Natural killer cell (primary cell): ENCODE data around the gene MMP15. TPM values are rescaled to one million over a fixed set of nuclear protein-coding genes. Genes with fewer than 3 reads are reported as not detected.
"Not testable (repeated sequence)": the region's sequence is repeated elsewhere in the genome, so short reads cannot be mapped to it uniquely, and the experiment has no call there.

ENCODE experiments used
- ATAC-seq, 3 donors: fragments of 150-1000 bp in 2 of 3; fragments of 200-7000 bp in 1 of 3; cut with Tn5 transposase; 1 replicate in 1 of 3; 2 replicates in 2 of 3; pipeline ENCODE4 v1.10.0; 2021; ENCODE audit warnings: mild to moderate bottlenecking in 2 of 3, moderate library complexity in 2 of 3
- DNase-seq, 2 donors: peaks; one replicate each; pipeline versions ENCODE4 v3.0.0 to v3.0.0-alpha.2; 2013 to 2021; ENCODE audit warnings: mixed read lengths in 1 of 2
- H3K27ac ChIP-seq: one replicate; pipeline ENCODE4 v1.5.1; 2013; ENCODE audit warnings: mild to moderate bottlenecking, low read length
- H3K27me3 ChIP-seq: one replicate; pipeline ENCODE4 v1.6.1; 2013; ENCODE audit warnings: low read length; ENCODE audit not compliant: control insufficient read depth, insufficient read depth
- H3K36me3 ChIP-seq: one replicate; pipeline ENCODE4 v1.6.1; 2013; ENCODE audit warnings: low read length; ENCODE audit not compliant: control insufficient read depth, insufficient read depth
- H3K4me1 ChIP-seq: one replicate; pipeline ENCODE4 v1.6.1; 2013; ENCODE audit warnings: low read length; ENCODE audit not compliant: control insufficient read depth, insufficient read depth
- H3K4me3 ChIP-seq: one replicate; pipeline ENCODE4 v1.5.1; 2013; ENCODE audit warnings: low read length
- H3K9me3 ChIP-seq: one replicate; pipeline ENCODE4 v1.6.1; 2013; ENCODE audit warnings: low read length; ENCODE audit not compliant: control insufficient read depth, insufficient read depth
- H3K27ac Mint-ChIP-seq, 2 donors: one replicate each; pipeline ENCODE4 v1.8.0; 2022; ENCODE audit warnings: mild to moderate bottlenecking in 2 of 2, mixed read lengths in 2 of 2, moderate library complexity in 1 of 2
- H3K27me3 Mint-ChIP-seq, 2 donors: one replicate each; pipeline ENCODE4 v1.8.0; 2022; ENCODE audit warnings: low read depth in 2 of 2, mixed read lengths in 2 of 2
- H3K36me3 Mint-ChIP-seq: one replicate; pipeline ENCODE4 v1.8.0; 2022; ENCODE audit warnings: mixed read lengths
- H3K4me1 Mint-ChIP-seq, 2 donors: one replicate each; pipeline ENCODE4 v1.8.0; 2022; ENCODE audit warnings: mixed read lengths in 2 of 2
- H3K4me3 Mint-ChIP-seq: one replicate; pipeline ENCODE4 v1.8.0; 2022; ENCODE audit warnings: mild to moderate bottlenecking, moderate library complexity, mixed read lengths
- H3K9me3 Mint-ChIP-seq, 2 donors: one replicate each; pipeline ENCODE4 v1.8.0; 2022; ENCODE audit warnings: mixed read lengths in 2 of 2
- CTCF ChIP-seq: fragments of 200-600 bp; IDR thresholded peaks from one replicate; pipeline ENCODE4 v1.8.0; 2022; ENCODE audit warnings: antibody characterized with exemption
- WGBS: methylation state at CpG from one replicate; pipeline ENCODE4 v1.1.7; 2013; ENCODE audit warnings: missing lambda C conversion rate; ENCODE audit not compliant: insufficient coverage; 5-methylcytosine and 5-hydroxymethylcytosine counted together
- intact Hi-C: fragments of 100-400 bp; cut with micrococcal nuclease; formaldehyde crosslinking; loops from one replicate; pipeline ENCODE4 v1.14.2; 2022
- total RNA-seq, 4 donors: library from RNA; stranded (reverse); fragments of 120-200 nt in 1 of 4; gene quantifications; one replicate each; pipeline versions ENCODE4 v1.2.3 to v1.2.4, GENCODE V29; 2013 to 2022

MMP15 gene
- total RNA-seq, 3 donors from 2014 or later (not counting 1 experiment from before 2014, with no cell fraction given): 0.23 to 0.27 (median 0.24) TPM

- H3K27ac Mint-ChIP-seq: no peak overlapping the region
- ATAC-seq (no peak), DNase-seq (no peak)
- H3K4me3 ChIP-seq: no peak overlapping the region
- H3K27me3 ChIP-seq: no peaks in the 10 kb centered on the region
- no peaks in the 10 kb centered on the region for H3K27me3 Mint-ChIP-seq
- TF ChIP-seq CTCF: no peak
- no peaks in the 10 kb centered on the region for H3K9me3 ChIP-seq
- H3K27ac ChIP-seq: no peak overlapping the region
- H3K4me1 ChIP-seq: no peaks in the 10 kb centered on the region
- 83% methylated on average over 8 of the region's 8 CpGs for WGBS
- no peak overlapping the region for H3K4me3 Mint-ChIP-seq
- intact Hi-C loops: no loop called here
- no peaks in the 10 kb centered on the region for H3K4me1 Mint-ChIP-seq
- no peaks in the 10 kb centered on the region for H3K36me3 Mint-ChIP-seq
- no peaks in the 10 kb centered on the region for H3K36me3 ChIP-seq
- no peaks in the 10 kb centered on the region for H3K9me3 Mint-ChIP-seq
Measured at GRCh38 chr16:58063377-58064076, 38.0 kb downstream of the MMP15 start.

- H3K4me1 ChIP-seq: no peaks in the 10 kb centered on the region
- Mint-ChIP-seq H3K27ac (no peak overlapping the region), H3K9me3 (no peaks in the 10 kb centered on the region), H3K4me1 (no peaks in the 10 kb centered on the region), H3K36me3 (no peaks in the 10 kb centered on the region), H3K27me3 (no peaks in the 10 kb centered on the region), H3K4me3 (no peak overlapping the region)
- H3K27me3 ChIP-seq: no peaks in the 10 kb centered on the region
- 96% methylated on average over 4 of the region's 4 CpGs for WGBS
- no peaks in the 10 kb centered on the region for H3K36me3 ChIP-seq
- intact Hi-C loops: no loop called here
- no peak for ATAC-seq
- no peak for TF ChIP-seq CTCF
- H3K9me3 ChIP-seq: no peaks in the 10 kb centered on the region
- H3K4me3 ChIP-seq: no peak overlapping the region
- DNase-seq: no peak
- H3K27ac ChIP-seq: no peak overlapping the region
Measured at GRCh38 chr16:58070585-58070984, 45.0 kb downstream of the MMP15 start.

GRCh38 chr16:58072134-58072533, 46.6 kb downstream of the MMP15 start:
- H3K9me3 ChIP-seq, H3K27ac ChIP-seq, DNase-seq, H3K36me3 Mint-ChIP-seq, H3K4me1 Mint-ChIP-seq, H3K9me3 Mint-ChIP-seq, H3K27me3 Mint-ChIP-seq, H3K4me1 ChIP-seq, H3K27me3 ChIP-seq, intact Hi-C loops, H3K27ac Mint-ChIP-seq, ATAC-seq, H3K4me3 ChIP-seq, H3K4me3 Mint-ChIP-seq, H3K36me3 ChIP-seq: not testable (repeated sequence)
- WGBS: 77% methylated on average over 1 of the region's 5 CpGs

GRCh38 chr16:58073086-58073485, 47.5 kb downstream of the MMP15 start:
- H3K27me3 Mint-ChIP-seq, H3K4me3 Mint-ChIP-seq, H3K27ac ChIP-seq, H3K27ac Mint-ChIP-seq, H3K9me3 Mint-ChIP-seq, H3K9me3 ChIP-seq, H3K4me3 ChIP-seq, DNase-seq, ATAC-seq, H3K36me3 Mint-ChIP-seq, H3K4me1 ChIP-seq, H3K4me1 Mint-ChIP-seq, H3K27me3 ChIP-seq, intact Hi-C loops, H3K36me3 ChIP-seq: not testable (repeated sequence)
- WGBS: 100% methylated on average over 1 of the region's 2 CpGs
